ENCODE measurements around the gene NAALADL2.
"Not testable (repeated sequence)": the region's sequence is repeated elsewhere in the genome, so short reads cannot be mapped to it uniquely, and the experiment has no call there.

GRCh38 chr3:175087128-175087527 is 228.0 kb downstream of the NAALADL2 start:
- TF ChIP-seq CTCF, POLR2A (IDR thresholded peaks at IDR 0.05): not testable (repeated sequence)

Data from body of pancreas (tissue), 4 donors.